Body of pancreas (tissue), 4 donors: ENCODE data around the gene DENND4A. TPM values are rescaled to one million over a fixed set of nuclear protein-coding genes. Genes with fewer than 3 reads are reported as not detected.

Experiments
- ATAC-seq: fragments of 150-250 bp; one replicate; pipeline ENCODE4 v1.9.1; 2016
- DNase-seq, 4 donors: peaks; one replicate each; pipeline ENCODE4 v3.0.0-alpha.2; 2019
- H3K27ac ChIP-seq, 4 donors: fragments of 200-600 bp; sonication (generic); 1 replicate in 3 of 4; 2 replicates in 1 of 4; pipeline versions ENCODE4 v1.5.1 to v1.6.1; 2016 to 2019; ENCODE audit warnings: mild to moderate bottlenecking in 1 of 4, mixed read lengths in 1 of 4, moderate library complexity in 1 of 4
- H3K27me3 ChIP-seq, 2 donors: fragments of 200-600 bp; sonication (generic); one replicate each; pipeline ENCODE4 v1.6.0; 2016; ENCODE audit warnings: mild to moderate bottlenecking in 1 of 2
- H3K36me3 ChIP-seq, 2 donors: fragments of 200-600 bp; sonication (generic); replicated peaks in 1 of 2; 2 replicates each; pipeline ENCODE4 v1.5.1; 2016; ENCODE audit warnings: low read depth in 2 of 2; ENCODE audit not compliant: insufficient read depth in 1 of 2
- H3K4me1 ChIP-seq: fragments of 200-600 bp; sonication (generic); one replicate; pipeline ENCODE4 v1.6.0; 2016
- H3K4me3 ChIP-seq, 2 donors: fragments of 200-600 bp; sonication (generic); 1 replicate in 1 of 2; 2 replicates in 1 of 2; pipeline ENCODE4 v1.5.1; 2016 to 2019
- H3K9me3 ChIP-seq, 3 donors: fragments of 200-600 bp; sonication (generic); 1 replicate in 2 of 3; 2 replicates in 1 of 3; pipeline ENCODE4 v1.5.1; 2016
- CTCF ChIP-seq, 7 experiments: fragments of 450-650 bp in 4 of 7; fragments of 200-600 bp in 3 of 7; sonication (generic) in 3 of 7; IDR thresholded peaks; one replicate each; pipeline ENCODE4 v1.5.1; 2016 to 2019; ENCODE audit warnings: antibody characterized with exemption in 7 of 7
- POLR2A ChIP-seq, 3 donors: fragments of 450-650 bp; IDR thresholded peaks; one replicate each; pipeline ENCODE4 v1.6.1; 2016; ENCODE audit warnings: antibody characterized with exemption in 3 of 3, mild to moderate bottlenecking in 2 of 3
- WGBS, 2 donors: methylation state at CpG; one replicate each; pipeline ENCODE4 v1.1.5; 2017; 5-methylcytosine and 5-hydroxymethylcytosine counted together
- intact Hi-C: fragments of 100-400 bp; cut with DNase I; formaldehyde crosslinking; loops from one replicate; pipeline ENCODE4 v1.15.1; 2023
- total RNA-seq, 2 donors: library from RNA; depleted of rRNA; stranded (reverse); fragments of >200 nt; gene quantifications; one replicate each; pipeline ENCODE4 v1.1.0, GENCODE V29; 2016

Gene DENND4A
- total RNA-seq, 2 donors from 2014 or later, result 45.7 to 59.3 TPM

- Histone ChIP-seq H3K9me3 (no peaks in the 10 kb centered on the region), H3K27ac (peak overlapping the region; percentile 55 to 86 (median 69)), H3K4me1 (peaks cover 42% of the 10 kb centered on the region), H3K4me3 (no peak overlapping the region), H3K36me3 (no peaks in the 10 kb centered on the region), H3K27me3 (no peaks in the 10 kb centered on the region)
- intact Hi-C loops, result no loop called here
- peak; percentile 56 to 79 (median 68) for DNase-seq
- WGBS, 2 donors, result 21 to 28% methylated on average over 5 of the region's 5 CpGs
- ATAC-seq, result peak; percentile 84
- no peak for TF ChIP-seq CTCF (IDR thresholded peaks at IDR 0.05)
- TF ChIP-seq POLR2A (IDR thresholded peaks at IDR 0.05), result no peak
These were observed 13.1 kb upstream of the DENND4A start for GRCh38 chr15:65805019-65805745.

GRCh38 chr15:65804252-65804931 lies 12.3 kb upstream of the DENND4A start:
- intact Hi-C loops, result no loop called here
- peaks cover 42% of the 10 kb centered on the region for H3K4me1 ChIP-seq
- H3K9me3 ChIP-seq, result no peaks in the 10 kb centered on the region
- no peak overlapping the region for H3K4me3 ChIP-seq
- no peaks in the 10 kb centered on the region for H3K27me3 ChIP-seq
- no peaks in the 10 kb centered on the region for H3K36me3 ChIP-seq
- DNase-seq (peak in 1 of 4 donors; percentile 38), ATAC-seq (peak; percentile 69)
- peak overlapping the region; percentile 55 to 86 (median 69) for H3K27ac ChIP-seq
- TF ChIP-seq CTCF (IDR thresholded peaks at IDR 0.05), result no peak
- TF ChIP-seq POLR2A (IDR thresholded peaks at IDR 0.05), result no peak
- 7 to 10% methylated on average over 1 of the region's 1 CpG for WGBS, 2 donors

- ATAC-seq (no peak), DNase-seq (no peak)
- H3K4me3 ChIP-seq, result no peak overlapping the region
- 41% methylated on average over 2 of the region's 2 CpGs for WGBS, 2 donors
- no peaks in the 10 kb centered on the region for H3K36me3 ChIP-seq
- TF ChIP-seq CTCF (IDR thresholded peaks at IDR 0.05) (no peak), POLR2A (IDR thresholded peaks at IDR 0.05) (no peak)
- H3K4me1 ChIP-seq, result peaks cover 39% of the 10 kb centered on the region
- peak overlapping the region in 1 of 4 donors; percentile 8 for H3K27ac ChIP-seq
- no peaks in the 10 kb centered on the region for H3K9me3 ChIP-seq
- intact Hi-C loops, result no loop called here
- H3K27me3 ChIP-seq, result no peaks in the 10 kb centered on the region
These were observed 9.2 kb upstream of the DENND4A start for GRCh38 chr15:65801229-65801805.

DNA sequence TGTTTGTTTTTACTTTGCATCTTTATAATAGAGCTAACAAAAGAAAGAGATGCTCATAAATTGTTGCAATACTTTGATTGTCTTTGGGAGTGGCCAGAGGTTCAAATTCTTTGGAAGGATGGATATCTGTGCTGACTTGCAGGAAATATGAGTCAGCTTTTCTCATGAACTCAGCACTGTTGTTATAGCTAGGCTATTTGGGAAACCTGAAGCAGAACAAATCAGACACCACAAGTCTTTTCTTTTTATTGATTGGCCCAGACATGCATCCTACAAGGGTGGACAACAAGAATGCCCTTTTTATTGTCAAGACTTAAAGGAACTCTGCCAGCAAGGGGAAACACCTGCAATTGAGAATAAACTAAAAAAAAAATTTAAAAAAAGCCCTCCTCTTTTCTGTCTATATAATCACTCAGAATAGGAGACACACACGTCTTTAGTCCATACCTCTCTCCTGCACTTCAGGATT lies 4.6 kb upstream of the DENND4A start:
- WGBS, 2 donors, result 66 to 71% methylated on average over 1 of the region's 1 CpG
- H3K27ac ChIP-seq, result no peak overlapping the region
- H3K4me1 ChIP-seq, result peaks cover 19% of the 10 kb centered on the region
- H3K9me3 ChIP-seq, result no peaks in the 10 kb centered on the region
- intact Hi-C loops, result no loop called here
- no peaks in the 10 kb centered on the region for H3K27me3 ChIP-seq
- ATAC-seq, result no peak
- H3K36me3 ChIP-seq, result no peaks in the 10 kb centered on the region
- TF ChIP-seq POLR2A (IDR thresholded peaks at IDR 0.05) (no peak), CTCF (IDR thresholded peaks at IDR 0.05) (no peak)
- no peak for DNase-seq
- no peak overlapping the region for H3K4me3 ChIP-seq
